Measurements from ENCODE around the gene ORM2.

- TF ChIP-seq CTCF (conservative IDR thresholded peaks at IDR 0.05; ENCODE audit: low read length) (no peak), EZH2phosphoT487 (IDR thresholded peaks at IDR 0.05; ENCODE audit: borderline replicate concordance) (no peak)
Measured at GRCh38 chr9:114291886-114292590, 37.6 kb upstream of the ORM2 start.

Measured in Loucy (cell line).